Epithelial cell of esophagus (primary cell): ENCODE data around the gene PHACTR1.

Experiments used
- DNase-seq: peaks from one replicate; pipeline ENCODE4 v3.0.0; 2010; ENCODE audit warnings: low read depth
- H3K4me3 ChIP-seq: 2 replicates; pipeline ENCODE4 v1.5.1; 2011; ENCODE audit warnings: mild to moderate bottlenecking, low read length, control low read depth
- CTCF ChIP-seq: IDR thresholded peaks from 2 replicates; pipeline ENCODE4 v1.5.1; 2011; ENCODE audit warnings: low read depth, mild to moderate bottlenecking, low read length, control low read depth, inconsistent platforms; ENCODE audit not compliant: insufficient read depth; ENCODE audit errors: missing control alignments

Gene PHACTR1

GRCh38 chr6:13079096-13079723 is 362.6 kb downstream of the PHACTR1 start:
- TF ChIP-seq CTCF: no peak

GRCh38 chr6:13080462-13081188 is 364.1 kb downstream of the PHACTR1 start:
- DNase-seq: no peak
- TF ChIP-seq CTCF: no peak
- no peak overlapping the region for H3K4me3 ChIP-seq

More at GRCh38 chr6:13079096-13079723, 362.6 kb downstream of the PHACTR1 start:
- H3K4me3 ChIP-seq: no peak overlapping the region
- DNase-seq: no peak

GRCh38 chr6:13081189-13081563 is 364.6 kb downstream of the PHACTR1 start:
- no peak for DNase-seq
- no peak for TF ChIP-seq CTCF
- no peak overlapping the region for H3K4me3 ChIP-seq

- H3K4me3 ChIP-seq: no peak overlapping the region
- DNase-seq: no peak
- TF ChIP-seq CTCF: no peak
Measured at GRCh38 chr6:13089296-13089994, 372.9 kb downstream of the PHACTR1 start.

- no peak for DNase-seq
- TF ChIP-seq CTCF: no peak
- no peak overlapping the region for H3K4me3 ChIP-seq
Measured at GRCh38 chr6:13091192-13091591, 374.6 kb downstream of the PHACTR1 start.

GRCh38 chr6:13094781-13095425 is 378.3 kb downstream of the PHACTR1 start:
- no peak for DNase-seq
- H3K4me3 ChIP-seq: no peak overlapping the region
- TF ChIP-seq CTCF: no peak
